OCI-LY7 (cell line): Measurements from ENCODE around the gene CALHM6.

Source experiments
- EZH2phosphoT487 ChIP-seq: fragments of 200-600 bp; sonication (generic); IDR thresholded peaks from 2 replicates; pipeline ENCODE4 v1.6.1; 2018; ENCODE audit warnings: low read depth, borderline replicate concordance, mild to moderate bottlenecking, mixed run types, antibody characterized with exemption, low read length, moderate library complexity, mixed read lengths
- TF ChIP-seq, protein P1 (sequence below): fragments of 200-600 bp; sonication (generic); conservative IDR thresholded peaks from 2 replicates; pipeline ENCODE4 v1.5.1; 2014; ENCODE audit warnings: mild to moderate bottlenecking, antibody characterized with exemption, low read length, moderate library complexity, mixed read lengths

DNA sequence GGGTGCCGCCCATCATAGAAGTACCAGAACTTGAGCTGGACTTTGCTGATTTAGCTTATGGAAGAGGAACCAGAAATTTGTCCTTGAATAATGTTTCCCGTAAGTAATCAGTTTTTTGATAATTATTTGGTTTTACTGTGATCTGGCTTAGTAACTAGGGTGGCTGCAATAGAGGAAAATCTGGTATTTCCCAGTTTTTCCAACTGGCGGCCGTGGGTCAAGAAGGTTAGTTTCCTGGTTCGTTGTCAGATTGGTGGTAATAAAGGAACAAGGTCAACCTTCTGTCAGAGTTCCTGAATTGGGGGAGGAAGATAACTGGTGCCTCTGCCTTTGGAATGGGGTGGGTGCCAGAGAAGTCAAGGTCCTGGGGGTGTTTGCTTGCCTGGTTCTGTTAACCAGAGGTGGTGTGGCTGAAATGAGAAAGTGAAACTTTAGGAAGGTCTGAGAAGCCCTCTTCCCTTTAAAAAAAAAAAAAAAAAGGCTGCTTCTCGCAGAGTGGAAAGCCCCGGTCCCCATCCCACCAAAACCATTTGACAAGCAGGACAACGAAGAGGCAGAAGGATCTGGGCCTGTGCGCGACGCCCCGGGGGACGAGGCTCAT, at the start of gene CALHM6:
- TF ChIP-seq, protein P1, sequence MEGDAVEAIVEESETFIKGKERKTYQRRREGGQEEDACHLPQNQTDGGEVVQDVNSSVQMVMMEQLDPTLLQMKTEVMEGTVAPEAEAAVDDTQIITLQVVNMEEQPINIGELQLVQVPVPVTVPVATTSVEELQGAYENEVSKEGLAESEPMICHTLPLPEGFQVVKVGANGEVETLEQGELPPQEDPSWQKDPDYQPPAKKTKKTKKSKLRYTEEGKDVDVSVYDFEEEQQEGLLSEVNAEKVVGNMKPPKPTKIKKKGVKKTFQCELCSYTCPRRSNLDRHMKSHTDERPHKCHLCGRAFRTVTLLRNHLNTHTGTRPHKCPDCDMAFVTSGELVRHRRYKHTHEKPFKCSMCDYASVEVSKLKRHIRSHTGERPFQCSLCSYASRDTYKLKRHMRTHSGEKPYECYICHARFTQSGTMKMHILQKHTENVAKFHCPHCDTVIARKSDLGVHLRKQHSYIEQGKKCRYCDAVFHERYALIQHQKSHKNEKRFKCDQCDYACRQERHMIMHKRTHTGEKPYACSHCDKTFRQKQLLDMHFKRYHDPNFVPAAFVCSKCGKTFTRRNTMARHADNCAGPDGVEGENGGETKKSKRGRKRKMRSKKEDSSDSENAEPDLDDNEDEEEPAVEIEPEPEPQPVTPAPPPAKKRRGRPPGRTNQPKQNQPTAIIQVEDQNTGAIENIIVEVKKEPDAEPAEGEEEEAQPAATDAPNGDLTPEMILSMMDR = no peak
- TF ChIP-seq EZH2phosphoT487 = no peak
